Smooth muscle cell (in vitro differentiated cells): ENCODE measurements around the gene C1orf50. TPM values are rescaled to one million over a fixed set of nuclear protein-coding genes. Genes with fewer than 3 reads are reported as not detected.

Experiments
- DNase-seq: peaks from one replicate; lab custom pipeline; 2025; ENCODE audit not compliant: unreplicated experiment; lab: John Stamatoyannopoulos, UW
- H2AFZ ChIP-seq: fragments of 200-600 bp; sonication (generic); 2 replicates; pipeline ENCODE4 v1.6.0; 2016; ENCODE audit warnings: antibody characterized with exemption, low read depth, mild to moderate bottlenecking
- H3F3A ChIP-seq: fragments of 200-600 bp; sonication (generic); 2 replicates; pipeline ENCODE4 v1.6.0; 2017; ENCODE audit warnings: antibody characterized with exemption, low read depth
- H3K27ac ChIP-seq: fragments of 200-600 bp; sonication (generic); 2 replicates; pipeline ENCODE4 v1.5.1; 2016; ENCODE audit warnings: low read depth, mild to moderate bottlenecking
- H3K27me3 ChIP-seq: fragments of 200-600 bp; sonication (generic); 2 replicates; pipeline ENCODE4 v1.6.1; 2016; ENCODE audit warnings: low read depth, mild to moderate bottlenecking
- H3K36me3 ChIP-seq: fragments of 200-600 bp; sonication (generic); 2 replicates; pipeline ENCODE4 v1.5.1; 2016; ENCODE audit warnings: low read depth
- H3K4me1 ChIP-seq: fragments of 200-600 bp; sonication (generic); 2 replicates; pipeline ENCODE4 v1.5.1; 2016; ENCODE audit warnings: low read depth
- H3K4me2 ChIP-seq: fragments of 200-600 bp; sonication (generic); 2 replicates; pipeline ENCODE4 v1.6.0; 2016; ENCODE audit warnings: mild to moderate bottlenecking
- H3K4me3 ChIP-seq: fragments of 200-600 bp; sonication (generic); 2 replicates; pipeline ENCODE4 v1.5.1; 2016; ENCODE audit warnings: mild to moderate bottlenecking
- H3K79me2 ChIP-seq: fragments of 200-600 bp; sonication (generic); 2 replicates; pipeline ENCODE4 v1.6.0; 2016; ENCODE audit warnings: low read depth, mild to moderate bottlenecking
- H3K9ac ChIP-seq: fragments of 200-600 bp; sonication (generic); 2 replicates; pipeline ENCODE4 v1.6.0; 2016; ENCODE audit warnings: low read depth
- H3K9me3 ChIP-seq: fragments of 200-600 bp; sonication (generic); replicated peaks from 2 replicates; pipeline ENCODE4 v1.5.1; 2016; ENCODE audit warnings: low read depth
- H4K20me1 ChIP-seq: fragments of 200-600 bp; sonication (generic); 2 replicates; pipeline ENCODE4 v1.6.0; 2016; ENCODE audit warnings: low read depth
- CTCF ChIP-seq: fragments of 200-600 bp; sonication (generic); IDR thresholded peaks from 2 replicates; pipeline ENCODE4 v1.5.1; 2017; ENCODE audit warnings: borderline replicate concordance, mild to moderate bottlenecking, antibody characterized with exemption; ENCODE audit not compliant: insufficient read depth, poor library complexity, severe bottlenecking
- WGBS: methylation state at CpG from one replicate; pipeline ENCODE4 v1.1.7; 2016; ENCODE audit warnings: low lambda C conversion rate; 5-methylcytosine and 5-hydroxymethylcytosine counted together
- polyA plus RNA-seq: library from polyadenylated mRNA; unstranded; fragments of >200 nt; fragmentation: Nextera tagmentation; extraction: Ambion mirVana; gene quantifications from 2 replicates; pipeline ENCODE4 v1.2.1, GENCODE V29; 2016
- total RNA-seq: library from RNA; depleted of rRNA; stranded (reverse); fragments of >200 nt; gene quantifications from 2 replicates; pipeline ENCODE4 v1.2.3, GENCODE V29; 2014

C1orf50 gene
- total and polyA plus RNA-seq, 2 experiments from 2014 or later = 1.8 to 9.7 TPM

GRCh38 chr1:42824481-42825035 lies 57.5 kb downstream of the C1orf50 start:
- no peak overlapping the region for H3K27ac ChIP-seq
- 92% methylated on average over 4 of the region's 4 CpGs for WGBS
- H3K27me3 ChIP-seq = no peaks in the 10 kb centered on the region
- DNase-seq = no peak
- no peaks in the 10 kb centered on the region for H3K36me3 ChIP-seq
- H3F3A ChIP-seq = no peaks in the 10 kb centered on the region
- H3K4me1 ChIP-seq = no peaks in the 10 kb centered on the region
- H3K4me2 ChIP-seq = no peak overlapping the region
- no peaks in the 10 kb centered on the region for H3K79me2 ChIP-seq
- TF ChIP-seq CTCF = no peak
- H4K20me1 ChIP-seq = no peaks in the 10 kb centered on the region
- H3K4me3 ChIP-seq = no peak overlapping the region
- no peaks in the 10 kb centered on the region for H3K9me3 ChIP-seq
- no peak overlapping the region for H3K9ac ChIP-seq
- H2AFZ ChIP-seq = no peak overlapping the region

GRCh38 chr1:42825036-42825851 lies 58.2 kb downstream of the C1orf50 start:
- Histone ChIP-seq H3K27ac (no peak overlapping the region), H3K4me3 (no peak overlapping the region), H2AFZ (no peak overlapping the region), H3F3A (no peaks in the 10 kb centered on the region), H3K4me1 (no peaks in the 10 kb centered on the region), H3K36me3 (no peaks in the 10 kb centered on the region), H3K4me2 (no peak overlapping the region), H3K79me2 (no peaks in the 10 kb centered on the region), H3K9ac (no peak overlapping the region), H3K27me3 (no peaks in the 10 kb centered on the region), H4K20me1 (no peaks in the 10 kb centered on the region), H3K9me3 (no peaks in the 10 kb centered on the region)
- DNase-seq = no peak
- no peak for TF ChIP-seq CTCF
- 82% methylated on average over 10 of the region's 10 CpGs for WGBS

Other genes starting within 250 kb of the C1orf50 start
- gene PPIH, start 108.8 kb upstream of the C1orf50 start, total RNA-seq = 42.2 and 42.9 TPM in 2 replicates
- gene PPIH, start 108.8 kb upstream of the C1orf50 start, polyA plus RNA-seq = 38.5 and 46.9 TPM in 2 replicates
- 586 and 587 TPM in 2 replicates for gene YBX1, start 84.8 kb upstream of the C1orf50 start, total RNA-seq
- 273 and 284 TPM in 2 replicates for gene YBX1, start 84.8 kb upstream of the C1orf50 start, polyA plus RNA-seq
- 0.67 and 1.0 TPM in 2 replicates for gene CLDN19, start 27.0 kb upstream of the C1orf50 start, total RNA-seq
- gene CLDN19, start 27.0 kb upstream of the C1orf50 start, polyA plus RNA-seq = 2.4 and 2.9 TPM in 2 replicates
- gene P3H1, start 221 bp upstream of the C1orf50 start, total RNA-seq = 256 and 273 TPM in 2 replicates
- 336 and 535 TPM in 2 replicates for gene P3H1, start 221 bp upstream of the C1orf50 start, polyA plus RNA-seq
- 0.09 and 0.36 TPM in 2 replicates for gene TMEM269, start 17.7 kb downstream of the C1orf50 start, total RNA-seq
- gene TMEM269, start 17.7 kb downstream of the C1orf50 start, polyA plus RNA-seq = 0.09 and 0.15 TPM in 2 replicates
- 5.1 and 11.8 TPM in 2 replicates for gene ERMAP, start 49.9 kb downstream of the C1orf50 start, total RNA-seq
- 4.1 and 4.6 TPM in 2 replicates for gene ERMAP, start 49.9 kb downstream of the C1orf50 start, polyA plus RNA-seq
- 32.5 and 35.0 TPM in 2 replicates for gene SVBP, start 50.1 kb downstream of the C1orf50 start, total RNA-seq
- gene SVBP, start 50.1 kb downstream of the C1orf50 start, polyA plus RNA-seq = 31.5 and 32.8 TPM in 2 replicates
- gene ZNF691, start 79.4 kb downstream of the C1orf50 start, total RNA-seq = 4.2 and 7.2 TPM in 2 replicates
- 4.8 and 10.2 TPM in 2 replicates for gene ZNF691, start 79.4 kb downstream of the C1orf50 start, polyA plus RNA-seq
- 749 and 1,091 TPM in 2 replicates for gene SLC2A1, start 191.6 kb downstream of the C1orf50 start, total RNA-seq
- 275 and 842 TPM in 2 replicates for gene SLC2A1, start 191.6 kb downstream of the C1orf50 start, polyA plus RNA-seq